Ectodermal cell (in vitro differentiated cells): ENCODE results near the gene XIRP1. TPM values are rescaled to one million over a fixed set of nuclear protein-coding genes. Genes with fewer than 3 reads are reported as not detected.
"Not testable (repeated sequence)": the region's sequence is repeated elsewhere in the genome, so short reads cannot be mapped to it uniquely, and the experiment has no call there.

Source experiments
- H3K27ac ChIP-seq: 2 replicates; pipeline ENCODE4 v1.7.0; 2013; ENCODE audit warnings: mild to moderate bottlenecking, low read depth, low read length; ENCODE audit not compliant: insufficient read depth, poor library complexity, severe bottlenecking
- H3K27me3 ChIP-seq: 2 replicates; pipeline ENCODE4 v1.7.0; 2013; ENCODE audit warnings: mild to moderate bottlenecking, low read length; ENCODE audit not compliant: insufficient read depth, control insufficient read depth, poor library complexity, severe bottlenecking
- H3K36me3 ChIP-seq: one replicate; pipeline ENCODE4 v1.7.0; 2013; ENCODE audit warnings: low read length; ENCODE audit not compliant: control insufficient read depth, insufficient read depth
- H3K4me1 ChIP-seq: one replicate; pipeline ENCODE4 v1.7.0; 2013; ENCODE audit warnings: low read length; ENCODE audit not compliant: control insufficient read depth, insufficient read depth
- H3K4me3 ChIP-seq: 2 replicates; pipeline ENCODE4 v1.7.0; 2013; ENCODE audit warnings: low read depth, low read length, control low read depth; ENCODE audit not compliant: insufficient read depth
- H3K9me3 ChIP-seq: 2 replicates; pipeline ENCODE4 v1.7.0; 2013; ENCODE audit warnings: mild to moderate bottlenecking, low read length, moderate library complexity; ENCODE audit not compliant: control insufficient read depth
- WGBS, 2 experiments: methylation state at CpG; one replicate each; pipeline ENCODE4 v1.1.7; 2013; ENCODE audit warnings: missing lambda C conversion rate in 2 of 2; 5-methylcytosine and 5-hydroxymethylcytosine counted together
- polyA plus RNA-seq, 4 experiments: library from polyadenylated mRNA; stranded (reverse); fragments of 50-300 nt; gene quantifications; one replicate each; pipeline ENCODE4 v1.2.3, GENCODE V29; 2013

Gene XIRP1, protein sequence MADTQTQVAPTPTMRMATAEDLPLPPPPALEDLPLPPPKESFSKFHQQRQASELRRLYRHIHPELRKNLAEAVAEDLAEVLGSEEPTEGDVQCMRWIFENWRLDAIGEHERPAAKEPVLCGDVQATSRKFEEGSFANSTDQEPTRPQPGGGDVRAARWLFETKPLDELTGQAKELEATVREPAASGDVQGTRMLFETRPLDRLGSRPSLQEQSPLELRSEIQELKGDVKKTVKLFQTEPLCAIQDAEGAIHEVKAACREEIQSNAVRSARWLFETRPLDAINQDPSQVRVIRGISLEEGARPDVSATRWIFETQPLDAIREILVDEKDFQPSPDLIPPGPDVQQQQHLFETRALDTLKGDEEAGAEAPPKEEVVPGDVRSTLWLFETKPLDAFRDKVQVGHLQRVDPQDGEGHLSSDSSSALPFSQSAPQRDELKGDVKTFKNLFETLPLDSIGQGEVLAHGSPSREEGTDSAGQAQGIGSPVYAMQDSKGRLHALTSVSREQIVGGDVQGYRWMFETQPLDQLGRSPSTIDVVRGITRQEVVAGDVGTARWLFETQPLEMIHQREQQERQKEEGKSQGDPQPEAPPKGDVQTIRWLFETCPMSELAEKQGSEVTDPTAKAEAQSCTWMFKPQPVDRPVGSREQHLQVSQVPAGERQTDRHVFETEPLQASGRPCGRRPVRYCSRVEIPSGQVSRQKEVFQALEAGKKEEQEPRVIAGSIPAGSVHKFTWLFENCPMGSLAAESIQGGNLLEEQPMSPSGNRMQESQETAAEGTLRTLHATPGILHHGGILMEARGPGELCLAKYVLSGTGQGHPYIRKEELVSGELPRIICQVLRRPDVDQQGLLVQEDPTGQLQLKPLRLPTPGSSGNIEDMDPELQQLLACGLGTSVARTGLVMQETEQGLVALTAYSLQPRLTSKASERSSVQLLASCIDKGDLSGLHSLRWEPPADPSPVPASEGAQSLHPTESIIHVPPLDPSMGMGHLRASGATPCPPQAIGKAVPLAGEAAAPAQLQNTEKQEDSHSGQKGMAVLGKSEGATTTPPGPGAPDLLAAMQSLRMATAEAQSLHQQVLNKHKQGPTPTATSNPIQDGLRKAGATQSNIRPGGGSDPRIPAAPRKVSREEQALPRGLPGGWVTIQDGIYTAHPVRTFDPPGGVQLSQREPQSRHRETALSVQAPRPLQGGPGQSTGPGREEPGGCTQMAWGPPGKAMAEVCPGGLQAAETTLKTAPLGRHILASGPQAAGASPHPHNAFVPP (N-terminal part only)
- not detected for polyA plus RNA-seq (2013, experiment 1 of 4)
- 0.04 TPM for polyA plus RNA-seq (2013, experiment 2 of 4)
- polyA plus RNA-seq (2013, experiment 3 of 4), result 0.05 TPM
- polyA plus RNA-seq (2013, experiment 4 of 4), result not detected

DNA sequence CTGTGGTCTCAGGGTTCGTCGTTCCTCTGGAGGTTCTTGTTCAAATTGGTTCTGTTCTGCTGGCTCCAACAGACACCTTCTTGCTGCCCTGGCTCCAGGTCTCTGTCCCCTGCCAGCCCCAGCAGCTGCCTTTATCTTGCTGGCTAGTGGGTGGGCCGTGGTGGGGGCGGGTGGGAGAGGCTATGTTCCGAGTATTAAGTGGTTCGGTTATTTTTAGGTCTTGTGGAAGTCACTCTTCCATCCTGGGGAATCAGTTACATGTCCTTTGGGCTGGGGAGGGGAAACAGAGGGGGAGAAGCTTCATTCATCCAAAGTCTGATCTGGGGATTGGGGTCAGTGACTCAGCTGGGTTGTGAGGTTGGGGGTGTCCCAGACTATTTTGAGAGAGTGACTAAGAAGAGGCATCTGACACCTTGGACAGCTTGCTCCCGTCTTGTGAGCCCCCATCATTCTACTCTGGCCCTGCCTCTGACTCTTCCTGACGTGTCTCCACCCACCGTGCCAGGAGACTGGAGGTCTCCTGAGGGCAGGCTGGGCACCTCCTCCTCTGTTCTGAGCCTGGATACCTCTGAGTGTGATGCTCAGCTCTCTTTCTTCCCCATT is at the start of gene XIRP1:
XIRP1 (minus strand) TSS at position 106 of the 603 bp plus-strand sequence. CDS start 3,150 bp downstream, outside the sequence.
- 93 to 94% methylated on average over 9 of the region's 9 CpGs for WGBS, 2 experiments
- Histone ChIP-seq H3K4me3 (no peak within 1 kb of the TSS), H3K4me1 (no peaks in the 10 kb centered on the region), H3K27ac (no peak within 1 kb of the TSS), H3K9me3 (no peaks in the 10 kb centered on the region), H3K36me3 (no peaks in the 10 kb centered on the region), H3K27me3 (no peaks in the 10 kb centered on the region)

DNA sequence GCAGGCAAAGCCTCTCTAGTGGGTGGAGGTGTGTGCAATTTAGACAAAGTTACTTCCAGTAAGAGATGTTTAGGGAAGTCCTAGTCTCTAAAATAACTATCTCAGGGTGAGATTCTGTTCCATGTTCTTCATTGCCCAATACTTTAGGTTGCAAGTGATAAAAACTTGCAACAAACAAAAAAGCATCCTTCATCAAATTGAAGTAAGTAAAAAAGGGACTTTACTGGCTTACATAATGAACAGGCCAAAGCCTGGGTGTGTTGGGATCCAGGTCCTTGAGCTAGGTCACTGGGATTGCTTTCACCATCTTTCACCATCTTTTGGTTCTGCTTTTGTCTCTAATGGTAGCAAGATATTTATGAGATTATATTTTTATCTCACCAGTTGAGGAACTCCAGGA is 49.2 kb upstream of the XIRP1 start:
- no peaks in the 10 kb centered on the region for H3K36me3 ChIP-seq
- H3K4me1 ChIP-seq, result no peaks in the 10 kb centered on the region
- H3K9me3 ChIP-seq, result no peaks in the 10 kb centered on the region
- no peak overlapping the region for H3K27ac ChIP-seq
- no peak overlapping the region for H3K4me3 ChIP-seq
- H3K27me3 ChIP-seq, result no peaks in the 10 kb centered on the region

DNA sequence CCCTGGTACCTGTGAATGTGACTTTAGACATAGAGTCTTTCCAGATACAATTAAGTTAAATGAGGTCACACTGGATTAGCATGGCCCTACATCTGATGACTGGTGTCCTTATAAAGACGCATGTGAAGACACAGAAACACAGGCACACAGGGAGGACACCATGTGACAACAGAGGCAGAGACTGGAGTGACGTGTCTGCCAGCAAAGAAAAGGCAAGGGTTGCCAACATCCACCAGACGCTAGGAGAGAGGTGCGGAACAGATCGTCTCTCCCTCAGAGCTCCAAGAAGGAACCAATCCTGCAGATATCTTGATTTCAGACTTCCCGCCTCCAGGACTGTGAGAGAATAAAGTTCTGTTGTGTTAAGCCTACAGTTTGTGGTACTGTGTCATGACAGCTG is 44.6 kb upstream of the XIRP1 start:
- Histone ChIP-seq H3K4me3 (no peak overlapping the region), H3K27me3 (no peaks in the 10 kb centered on the region), H3K9me3 (no peaks in the 10 kb centered on the region), H3K4me1 (no peaks in the 10 kb centered on the region), H3K27ac (no peak overlapping the region), H3K36me3 (no peaks in the 10 kb centered on the region)
- WGBS, 2 experiments, result 93% methylated on average over 6 of the region's 6 CpGs

DNA sequence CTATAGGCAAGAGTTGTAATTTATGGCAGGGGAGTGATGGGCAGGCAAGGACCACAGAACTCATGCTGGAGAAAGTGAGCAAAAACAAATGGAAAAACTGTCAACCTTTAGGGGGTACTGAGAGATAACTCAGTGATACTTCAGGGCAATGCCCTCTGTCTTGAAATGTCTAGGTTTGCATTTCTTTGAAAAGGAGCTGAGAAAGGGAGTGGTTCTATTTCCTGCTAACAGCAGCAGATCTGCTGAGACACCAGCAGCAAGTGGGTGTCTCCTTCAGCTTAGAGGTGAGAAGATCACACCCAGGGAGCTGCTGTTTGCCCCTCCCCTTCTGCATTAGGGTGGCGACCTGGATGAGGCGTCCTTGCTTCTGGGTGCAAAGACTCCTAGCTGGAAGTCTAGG is 42.3 kb upstream of the XIRP1 start:
- 75 to 77% methylated on average over 2 of the region's 2 CpGs for WGBS, 2 experiments
- Histone ChIP-seq H3K9me3 (no peaks in the 10 kb centered on the region), H3K4me1 (no peaks in the 10 kb centered on the region), H3K27ac (no peak overlapping the region), H3K4me3 (no peak overlapping the region), H3K36me3 (no peaks in the 10 kb centered on the region), H3K27me3 (no peaks in the 10 kb centered on the region)

DNA sequence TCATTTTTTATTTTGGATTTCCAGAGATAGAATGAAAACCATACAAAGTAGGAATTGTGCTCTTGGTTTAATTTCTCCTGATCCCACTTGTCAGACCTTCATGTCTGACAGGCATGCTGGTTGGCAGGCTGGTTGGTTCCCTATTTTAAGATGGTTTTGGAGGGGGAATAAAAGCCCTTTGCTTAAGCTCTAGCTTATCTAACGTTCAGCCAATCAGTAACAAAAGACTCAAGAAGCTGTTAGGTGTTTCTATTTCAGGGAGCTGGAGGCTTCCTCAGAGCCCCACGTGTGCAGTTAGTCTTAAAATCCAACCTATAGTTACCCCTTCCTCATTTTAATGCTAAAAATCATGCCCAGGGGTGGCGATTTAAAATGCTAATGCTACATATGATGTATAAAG is 40.5 kb upstream of the XIRP1 start:
- no peaks in the 10 kb centered on the region for H3K4me1 ChIP-seq
- H3K27ac ChIP-seq, result no peak overlapping the region
- WGBS, 2 experiments, result 71 to 76% methylated on average over 2 of the region's 3 CpGs
- no peaks in the 10 kb centered on the region for H3K27me3 ChIP-seq
- no peak overlapping the region for H3K4me3 ChIP-seq
- H3K36me3 ChIP-seq, result no peaks in the 10 kb centered on the region
- H3K9me3 ChIP-seq, result no peaks in the 10 kb centered on the region

DNA sequence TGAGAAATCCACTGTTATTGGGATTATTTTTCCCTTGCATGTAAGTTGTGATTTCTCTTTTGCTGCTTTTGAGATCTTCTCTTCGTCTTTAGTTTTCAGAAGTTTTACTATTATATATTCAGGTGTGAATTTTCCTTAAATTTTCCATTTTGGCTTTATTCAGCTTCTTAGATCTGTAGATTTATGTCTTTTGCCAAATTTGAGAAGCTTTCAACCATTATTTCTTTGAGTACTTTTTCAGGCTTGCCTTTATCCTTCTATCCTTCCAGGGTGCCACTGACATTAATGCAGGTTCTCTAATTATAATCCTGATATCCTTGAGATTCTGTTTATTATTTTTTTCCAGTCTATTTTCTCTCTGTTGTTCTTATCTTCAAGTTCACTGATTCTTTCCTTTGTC is 38.1 kb upstream of the XIRP1 start:
- H3K4me1 ChIP-seq, result no peaks in the 10 kb centered on the region
- no peaks in the 10 kb centered on the region for H3K36me3 ChIP-seq
- 82% methylated on average over 1 of the region's 1 CpG; no CpG with 5 or more reads in 1 of the 2 experiments for WGBS, 2 experiments

DNA sequence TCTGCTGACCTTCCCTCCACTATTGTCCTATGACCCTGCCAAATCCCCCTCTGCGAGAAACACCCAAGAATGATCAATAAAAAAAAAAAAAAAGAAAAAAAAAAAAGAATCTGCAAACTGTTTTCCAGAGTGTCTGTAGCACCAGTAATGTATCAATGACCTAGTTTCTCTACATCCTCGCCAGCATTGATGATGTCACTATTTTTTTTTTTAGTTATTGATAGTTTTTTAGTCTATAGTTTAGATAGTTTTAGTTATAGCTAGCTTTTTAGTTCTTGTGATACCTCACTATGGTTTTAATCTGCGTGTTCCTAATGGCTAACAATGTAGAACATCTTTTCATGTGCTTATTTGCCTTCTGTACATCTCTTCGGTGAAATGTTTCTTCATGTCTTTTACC is 36.1 kb upstream of the XIRP1 start:
- no peak overlapping the region for H3K4me3 ChIP-seq
- H3K36me3 ChIP-seq, result no peaks in the 10 kb centered on the region
- H3K27ac ChIP-seq, result no peak overlapping the region
- H3K4me1 ChIP-seq, result no peaks in the 10 kb centered on the region
- H3K9me3 ChIP-seq, result no peaks in the 10 kb centered on the region
- 96% methylated on average over 3 of the region's 4 CpGs for WGBS, 2 experiments
- H3K27me3 ChIP-seq, result no peaks in the 10 kb centered on the region

More for the DNA sequence above, 38.1 kb upstream of the XIRP1 start:
- Histone ChIP-seq H3K9me3 (no peaks in the 10 kb centered on the region), H3K27ac (no peak overlapping the region), H3K4me3 (no peak overlapping the region), H3K27me3 (no peaks in the 10 kb centered on the region)

DNA sequence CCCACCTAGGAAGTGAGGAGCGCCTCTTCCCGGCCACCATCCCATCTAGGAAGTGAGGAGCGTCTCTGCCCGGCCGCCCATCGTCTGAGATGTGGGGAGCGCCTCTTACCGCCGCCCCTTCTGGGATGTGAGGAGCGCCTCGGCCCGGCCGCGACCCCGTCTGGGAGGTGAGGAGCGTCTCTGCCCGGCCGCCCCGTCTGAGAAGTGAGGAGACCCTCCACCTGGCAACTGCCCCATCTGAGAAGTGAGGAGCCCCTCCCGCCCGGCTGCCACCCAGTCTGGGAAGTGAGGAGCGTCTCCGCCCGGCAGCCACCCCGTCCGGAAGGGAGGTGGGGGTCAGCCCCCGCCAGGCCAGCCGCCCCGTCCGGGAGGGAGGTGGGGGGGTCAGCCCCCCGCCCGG is 35.2 kb upstream of the XIRP1 start:
- H3K9me3 ChIP-seq, H3K27ac ChIP-seq, H3K4me1 ChIP-seq, H3K27me3 ChIP-seq, H3K36me3 ChIP-seq, H3K4me3 ChIP-seq: not testable (repeated sequence)
- WGBS, 2 experiments, result 96 to 97% methylated on average over 22 to 26 of the region's 32 CpGs

DNA sequence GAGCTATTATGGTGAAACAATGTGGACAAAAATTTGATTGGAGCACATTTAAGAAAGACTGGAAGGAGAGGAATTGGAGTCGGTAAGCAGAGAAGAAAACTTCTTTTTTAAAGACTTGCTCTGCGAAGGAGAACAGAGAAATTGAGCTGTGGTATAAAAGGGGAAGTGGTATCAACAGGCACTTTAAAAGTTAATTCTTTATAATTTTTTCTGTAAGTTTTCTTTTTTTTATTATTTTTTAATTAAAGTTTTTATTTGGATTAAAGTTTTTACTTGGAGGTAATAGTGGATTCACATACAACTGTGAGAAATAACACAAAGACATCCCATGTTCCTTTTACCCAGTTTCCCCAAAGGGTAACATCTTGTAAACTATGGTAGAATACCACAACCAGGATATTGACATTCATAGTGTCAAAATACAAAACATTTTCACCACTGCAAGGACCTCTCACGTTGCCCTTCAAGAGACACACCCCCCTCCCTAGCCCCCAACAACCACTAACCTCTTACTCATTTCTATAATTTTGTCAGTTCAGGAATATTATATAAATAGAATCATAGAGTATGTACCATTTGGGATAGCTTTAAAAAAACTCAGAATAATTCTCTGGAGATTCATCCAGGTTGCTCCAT is 33.8 kb upstream of the XIRP1 start:
- H3K4me1 ChIP-seq, result no peaks in the 10 kb centered on the region
- H3K9me3 ChIP-seq, result no peaks in the 10 kb centered on the region
- H3K36me3 ChIP-seq, result no peaks in the 10 kb centered on the region
- no peaks in the 10 kb centered on the region for H3K27me3 ChIP-seq
- 75 to 96% methylated on average over 3 of the region's 3 CpGs for WGBS, 2 experiments
- no peak overlapping the region for H3K4me3 ChIP-seq
- no peak overlapping the region for H3K27ac ChIP-seq
